ENCODE data around the gene PTPRA.
A peak's percentile ranks its signal among the peaks of the same experiment; 100 is the strongest.
"Not testable (repeated sequence)": the region's sequence is repeated elsewhere in the genome, so short reads cannot be mapped to it uniquely, and the experiment has no call there.

Gene PTPRA

GRCh38 chr20:3068075-3068474, 194.8 kb downstream of the PTPRA start:
- no peak for DNase-seq (ENCODE audit: low read depth, low spot score)
- TF ChIP-seq SUZ12 (IDR thresholded peaks at IDR 0.05; ENCODE audit: extremely low read depth, insufficient read depth, insufficient read length) (no peak), YY1 (IDR thresholded peaks at IDR 0.05; ENCODE audit: insufficient read depth, insufficient read length) (no peak), ZNF274 (IDR thresholded peaks at IDR 0.05; ENCODE audit: low read depth, low read length) (no peak)
- Histone ChIP-seq H3K36me3 (ENCODE audit: insufficient read depth, insufficient read length, low read length) (no peaks in the 10 kb centered on the region), H3K9ac (ENCODE audit: insufficient read length, low read depth) (no peak overlapping the region), H3K9me3 (ENCODE audit: insufficient read depth, low read length) (no peaks in the 10 kb centered on the region), H3K27me3 (ENCODE audit: insufficient read depth, insufficient read length) (peaks cover 23% of the 10 kb centered on the region), H3K4me1 (ENCODE audit: insufficient read depth, insufficient read length) (no peaks in the 10 kb centered on the region), H3K4me3 (ENCODE audit: insufficient read length, low read depth) (no peak overlapping the region)

DNA sequence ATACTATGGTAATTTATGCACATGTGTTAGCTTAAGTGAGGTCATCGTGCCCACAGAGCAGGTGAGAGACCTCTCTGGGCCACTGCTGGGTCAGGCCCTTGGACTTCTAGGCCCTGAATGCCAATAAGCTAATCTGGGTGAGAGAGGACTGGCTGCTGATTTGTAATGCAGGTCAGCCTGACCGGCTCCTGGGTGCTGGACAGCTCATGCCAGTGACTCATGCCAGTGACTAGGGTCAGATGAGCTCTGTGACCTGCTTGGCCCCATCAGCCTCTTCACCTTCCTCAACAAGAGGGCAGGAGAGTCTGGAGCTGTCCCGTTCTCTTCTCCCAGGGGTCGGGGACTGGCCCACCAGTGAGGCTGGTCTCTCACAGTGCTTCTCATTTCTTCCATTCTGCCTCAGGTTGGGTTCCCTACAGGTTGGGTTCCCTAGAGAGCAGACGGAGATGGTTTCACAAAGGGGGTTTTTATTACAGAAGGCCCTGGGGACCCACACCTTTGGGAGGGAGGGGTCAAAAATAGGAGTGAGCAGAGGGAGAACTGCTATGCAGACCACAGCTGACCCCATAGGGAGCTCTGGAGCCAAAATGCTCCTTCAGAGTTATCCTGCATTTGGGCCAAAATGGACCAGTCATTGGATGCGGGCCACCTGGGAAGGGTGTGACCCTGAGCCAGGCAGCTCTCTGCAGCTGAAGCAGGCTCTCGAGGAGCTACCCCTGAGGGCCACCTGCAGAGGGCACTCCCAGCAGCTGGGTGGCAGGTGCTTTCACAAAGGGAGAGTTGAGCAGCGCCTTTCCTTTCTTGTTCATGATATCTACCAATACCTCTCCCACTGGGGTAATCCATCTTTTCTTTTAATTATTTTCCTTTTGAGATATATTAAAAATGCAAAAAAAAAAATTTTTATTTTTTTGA, 196.0 kb downstream of the PTPRA start:
- H3K4me1 ChIP-seq (ENCODE audit: insufficient read depth, insufficient read length): no peaks in the 10 kb centered on the region
- peaks cover under 1% of the 10 kb centered on the region; the same call in 1 of the 2 replicates for H3K9me3 ChIP-seq (ENCODE audit: insufficient read depth, low read length)
- H3K36me3 ChIP-seq (ENCODE audit: insufficient read depth, insufficient read length, low read length): no peaks in the 10 kb centered on the region
- no peak for DNase-seq (ENCODE audit: low read depth, low spot score)
- TF ChIP-seq SUZ12 (IDR thresholded peaks at IDR 0.05; ENCODE audit: extremely low read depth, insufficient read depth, insufficient read length) (no peak), ZNF274 (IDR thresholded peaks at IDR 0.05; ENCODE audit: low read depth, low read length) (no peak), YY1 (IDR thresholded peaks at IDR 0.05; ENCODE audit: insufficient read depth, insufficient read length) (no peak)
- peaks cover 24% of the 10 kb centered on the region for H3K27me3 ChIP-seq (ENCODE audit: insufficient read depth, insufficient read length)
- no peak overlapping the region for H3K9ac ChIP-seq (ENCODE audit: insufficient read length, low read depth)
- H3K4me3 ChIP-seq (ENCODE audit: insufficient read length, low read depth): no peak overlapping the region

DNA sequence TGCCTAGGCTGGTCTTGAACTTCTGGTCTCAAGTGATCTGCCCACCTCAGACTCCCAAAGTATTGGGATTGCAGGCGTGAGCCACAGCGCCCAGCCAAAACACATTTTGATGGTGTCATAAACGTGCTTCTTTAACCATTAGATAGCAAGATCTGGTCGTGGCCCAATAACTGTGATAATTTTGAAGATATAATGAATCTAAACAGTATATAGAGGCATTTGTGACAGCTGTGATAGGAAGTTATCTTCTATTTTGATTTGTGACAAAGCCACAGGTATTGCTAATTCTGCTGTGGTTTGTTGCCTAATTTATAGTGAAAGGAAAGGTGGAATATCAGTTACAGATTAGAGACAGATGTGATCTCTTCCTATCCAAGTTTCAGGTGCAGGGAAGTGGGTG, 197.4 kb downstream of the PTPRA start:
- Histone ChIP-seq H3K36me3 (ENCODE audit: insufficient read depth, insufficient read length, low read length) (no peaks in the 10 kb centered on the region), H3K27me3 (ENCODE audit: insufficient read depth, insufficient read length) (peaks cover 24% of the 10 kb centered on the region), H3K9ac (ENCODE audit: insufficient read length, low read depth) (no peak overlapping the region), H3K4me1 (ENCODE audit: insufficient read depth, insufficient read length) (no peaks in the 10 kb centered on the region), H3K9me3 (ENCODE audit: insufficient read depth, low read length) (peaks cover 5% of the 10 kb centered on the region; the same call in 1 of the 2 replicates), H3K4me3 (ENCODE audit: insufficient read length, low read depth) (no peak overlapping the region)
- TF ChIP-seq ZNF274 (IDR thresholded peaks at IDR 0.05; ENCODE audit: low read depth, low read length): no peak
- no peak for TF ChIP-seq YY1 (IDR thresholded peaks at IDR 0.05; ENCODE audit: insufficient read depth, insufficient read length)
- TF ChIP-seq SUZ12 (IDR thresholded peaks at IDR 0.05; ENCODE audit: extremely low read depth, insufficient read depth, insufficient read length): no peak
- no peak for DNase-seq (ENCODE audit: low read depth, low spot score)

DNA sequence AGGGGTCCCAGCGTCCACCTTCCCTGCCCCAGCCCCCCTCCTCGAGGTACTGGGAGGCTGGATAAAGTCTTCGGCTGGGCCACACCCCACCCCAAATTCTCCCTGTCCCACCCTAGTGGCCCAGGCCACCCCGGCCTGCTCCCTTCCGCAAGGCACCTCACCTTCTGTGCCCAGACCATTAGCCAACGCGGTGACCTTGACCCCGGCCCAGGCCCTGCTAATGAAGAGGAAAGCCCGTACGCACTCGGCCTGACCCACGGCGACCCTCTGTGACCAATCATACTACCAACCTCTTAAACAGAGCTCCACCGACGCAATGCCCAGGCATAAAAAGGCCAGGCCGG, 198.0 kb downstream of the PTPRA start:
- H3K27me3 ChIP-seq (ENCODE audit: insufficient read depth, insufficient read length): peaks cover 24% of the 10 kb centered on the region
- TF ChIP-seq SUZ12 (IDR thresholded peaks at IDR 0.05; ENCODE audit: extremely low read depth, insufficient read depth, insufficient read length) (no peak), ZNF274 (IDR thresholded peaks at IDR 0.05; ENCODE audit: low read depth, low read length) (no peak), YY1 (IDR thresholded peaks at IDR 0.05; ENCODE audit: insufficient read depth, insufficient read length) (no peak)
- peaks cover 5% of the 10 kb centered on the region; the same call in 1 of the 2 replicates for H3K9me3 ChIP-seq (ENCODE audit: insufficient read depth, low read length)
- peak overlapping the region; percentile 33 for H3K9ac ChIP-seq (ENCODE audit: insufficient read length, low read depth)
- H3K36me3 ChIP-seq (ENCODE audit: insufficient read depth, insufficient read length, low read length): no peaks in the 10 kb centered on the region
- DNase-seq (ENCODE audit: low read depth, low spot score): no peak
- H3K4me3 ChIP-seq (ENCODE audit: insufficient read length, low read depth): peak overlapping the region; percentile 26
- no peaks in the 10 kb centered on the region for H3K4me1 ChIP-seq (ENCODE audit: insufficient read depth, insufficient read length)

DNA sequence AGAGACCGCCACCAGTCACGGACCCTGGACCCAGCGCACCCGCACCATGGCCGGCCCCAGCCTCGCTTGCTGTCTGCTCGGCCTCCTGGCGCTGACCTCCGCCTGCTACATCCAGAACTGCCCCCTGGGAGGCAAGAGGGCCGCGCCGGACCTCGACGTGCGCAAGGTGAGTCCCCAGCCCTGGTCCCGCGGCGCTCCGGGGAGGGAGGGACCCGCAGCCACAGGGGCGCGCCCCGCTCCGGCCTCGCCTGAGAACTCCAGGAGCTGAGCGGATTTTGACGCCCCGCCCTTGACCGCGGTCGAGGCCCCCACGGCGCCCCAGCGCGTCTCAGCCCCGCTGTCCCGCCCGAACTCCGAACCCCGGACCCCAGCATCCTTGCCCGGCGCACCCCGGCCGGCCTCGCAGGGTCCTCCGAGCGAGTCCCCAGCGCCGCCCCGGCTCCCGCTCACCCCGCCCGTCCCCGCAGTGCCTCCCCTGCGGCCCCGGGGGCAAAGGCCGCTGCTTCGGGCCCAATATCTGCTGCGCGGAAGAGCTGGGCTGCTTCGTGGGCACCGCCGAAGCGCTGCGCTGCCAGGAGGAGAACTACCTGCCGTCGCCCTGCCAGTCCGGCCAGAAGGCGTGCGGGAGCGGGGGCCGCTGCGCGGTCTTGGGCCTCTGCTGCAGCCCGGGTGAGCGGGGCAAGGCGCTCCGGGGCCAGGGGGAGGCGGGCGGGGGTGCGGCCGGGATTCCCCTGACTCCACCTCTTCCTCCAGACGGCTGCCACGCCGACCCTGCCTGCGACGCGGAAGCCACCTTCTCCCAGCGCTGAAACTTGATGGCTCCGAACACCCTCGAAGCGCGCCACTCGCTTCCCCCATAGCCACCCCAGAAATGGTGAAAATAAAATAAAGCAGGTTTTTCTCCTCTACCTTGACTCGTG, 198.6 kb downstream of the PTPRA start, which contains the start of gene OXT:
TSS of gene OXT (plus strand) at position 11 of the 920 bp plus-strand sequence. CDS start at position 47, 36 bp downstream.
- Histone ChIP-seq H3K4me3 (ENCODE audit: insufficient read length, low read depth) (peak within 1 kb of the TSS; percentile 26), H3K36me3 (ENCODE audit: insufficient read depth, insufficient read length, low read length) (no peaks in the 10 kb centered on the region), H3K27me3 (ENCODE audit: insufficient read depth, insufficient read length) (peaks cover 24% of the 10 kb centered on the region), H3K9ac (ENCODE audit: insufficient read length, low read depth) (peak within 1 kb of the TSS; percentile 33), H3K4me1 (ENCODE audit: insufficient read depth, insufficient read length) (no peaks in the 10 kb centered on the region), H3K9me3 (ENCODE audit: insufficient read depth, low read length) (peaks cover 5% of the 10 kb centered on the region; the same call in 1 of the 2 replicates)
- TF ChIP-seq ZNF274 (IDR thresholded peaks at IDR 0.05; ENCODE audit: low read depth, low read length) (no peak), SUZ12 (IDR thresholded peaks at IDR 0.05; ENCODE audit: extremely low read depth, insufficient read depth, insufficient read length) (no peak), YY1 (IDR thresholded peaks at IDR 0.05; ENCODE audit: insufficient read depth, insufficient read length) (no peak)
- no peak for DNase-seq (ENCODE audit: low read depth, low spot score)

DNA sequence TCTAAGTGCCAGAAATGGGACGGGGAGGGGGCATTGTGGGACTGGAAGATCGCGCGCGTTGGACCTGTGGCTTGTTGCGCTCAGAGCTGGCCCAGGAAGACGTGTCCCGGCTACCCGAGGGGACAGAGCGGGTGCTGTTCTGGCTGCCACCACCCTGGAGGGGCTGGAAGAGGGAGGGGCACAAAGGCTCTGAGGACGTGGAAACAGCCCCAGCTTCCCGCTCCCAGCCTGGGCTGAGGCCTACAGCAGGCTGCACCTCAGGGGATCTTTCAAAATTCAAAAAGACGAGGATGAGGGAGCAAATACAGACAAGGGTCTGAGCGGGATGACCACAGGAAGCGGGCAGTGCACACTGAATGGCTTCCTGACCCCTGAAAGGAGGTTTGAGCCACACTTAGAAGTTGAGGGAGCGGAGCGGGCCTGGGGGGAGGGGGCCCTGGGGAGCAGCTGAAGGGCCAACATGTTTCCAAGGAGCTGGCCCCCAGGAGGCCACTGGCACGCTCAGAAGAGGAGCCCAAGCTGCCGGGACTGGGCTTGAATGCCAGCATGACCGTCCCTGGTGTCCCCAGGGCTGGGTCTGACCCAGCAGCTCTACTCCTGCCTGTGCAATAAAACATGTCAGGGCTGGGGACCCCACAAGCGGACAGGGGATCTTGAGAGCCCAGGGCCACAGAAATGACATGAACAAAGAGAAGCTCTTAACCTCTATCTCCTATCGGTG, 199.4 kb downstream of the PTPRA start:
- H3K36me3 ChIP-seq (ENCODE audit: insufficient read depth, insufficient read length, low read length): no peaks in the 10 kb centered on the region
- TF ChIP-seq YY1 (IDR thresholded peaks at IDR 0.05; ENCODE audit: insufficient read depth, insufficient read length) (no peak), ZNF274 (IDR thresholded peaks at IDR 0.05; ENCODE audit: low read depth, low read length) (no peak), SUZ12 (IDR thresholded peaks at IDR 0.05; ENCODE audit: extremely low read depth, insufficient read depth, insufficient read length) (no peak)
- H3K4me1 ChIP-seq (ENCODE audit: insufficient read depth, insufficient read length): no peaks in the 10 kb centered on the region
- H3K9ac ChIP-seq (ENCODE audit: insufficient read length, low read depth): no peak overlapping the region
- no peak for DNase-seq (ENCODE audit: low read depth, low spot score)
- H3K4me3 ChIP-seq (ENCODE audit: insufficient read length, low read depth): no peak overlapping the region
- H3K9me3 ChIP-seq (ENCODE audit: insufficient read depth, low read length): peaks cover 5% of the 10 kb centered on the region; the same call in 1 of the 2 replicates
- H3K27me3 ChIP-seq (ENCODE audit: insufficient read depth, insufficient read length): peaks cover 24% of the 10 kb centered on the region

DNA sequence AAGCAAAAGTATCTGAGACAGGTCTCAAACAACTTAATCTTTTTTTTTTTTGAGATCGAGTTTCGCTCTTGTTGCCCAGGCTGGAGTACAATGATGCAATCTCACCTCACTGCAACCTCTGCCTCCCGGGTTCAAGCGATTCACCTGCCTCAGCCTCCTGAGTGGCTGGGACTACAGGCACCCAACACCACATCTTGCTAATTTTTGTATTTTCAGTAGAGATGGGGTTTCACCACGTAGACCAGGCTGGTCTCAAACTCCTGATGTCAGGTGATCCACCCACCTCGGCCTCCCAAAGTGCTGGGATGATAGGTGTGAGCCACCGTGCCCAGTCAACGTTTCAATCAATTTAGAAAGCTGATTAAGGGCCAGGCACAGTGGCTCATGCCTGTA, 200.0 kb downstream of the PTPRA start:
- not testable (repeated sequence) for H3K4me1 ChIP-seq (ENCODE audit: insufficient read depth, insufficient read length); H3K9ac ChIP-seq (ENCODE audit: insufficient read length, low read depth); DNase-seq (ENCODE audit: low read depth, low spot score); H3K9me3 ChIP-seq (ENCODE audit: insufficient read depth, low read length); H3K36me3 ChIP-seq (ENCODE audit: insufficient read depth, insufficient read length, low read length); H3K4me3 ChIP-seq (ENCODE audit: insufficient read length, low read depth)
- H3K27me3 ChIP-seq (ENCODE audit: insufficient read depth, insufficient read length): peaks cover 24% of the 10 kb centered on the region

All from NT2/D1 (cell line).